HG03558 (cell line): ENCODE results near the gene FAM163B.
"Not testable (repeated sequence)": the region's sequence is repeated elsewhere in the genome, so short reads cannot be mapped to it uniquely, and the experiment has no call there.

Experiments used
- ATAC-seq: cut with Tn5 transposase; IDR thresholded peaks from one replicate; pipeline ENCODE4 v1.9.1; 2021; ENCODE audit warnings: moderate number of reproducible peaks; ENCODE audit not compliant: unreplicated experiment; ENCODE audit errors: extremely low read depth

The FAM163B gene

GRCh38 chr9:133573791-133574515 is 35.2 kb downstream of the FAM163B start:
- ATAC-seq: no peak

- no peak for ATAC-seq
These were observed 36.3 kb downstream of the FAM163B start for GRCh38 chr9:133572821-133573361.

- ATAC-seq: no peak
These were observed 37.1 kb downstream of the FAM163B start for GRCh38 chr9:133571896-133572595.

- ATAC-seq: no peak
These were observed 37.7 kb downstream of the FAM163B start for GRCh38 chr9:133571391-133571890.

- no peak for ATAC-seq
These were observed 38.5 kb downstream of the FAM163B start for GRCh38 chr9:133570691-133571080.

- no peak for ATAC-seq
These were observed 39.1 kb downstream of the FAM163B start for GRCh38 chr9:133569891-133570690.

GRCh38 chr9:133569121-133569785 is 39.9 kb downstream of the FAM163B start:
- no peak for ATAC-seq

- ATAC-seq: no peak
These were observed 41.0 kb downstream of the FAM163B start for GRCh38 chr9:133568186-133568585.

GRCh38 chr9:133566817-133567216 is 42.4 kb downstream of the FAM163B start:
- no peak for ATAC-seq

- no peak for ATAC-seq
These were observed 42.8 kb downstream of the FAM163B start for GRCh38 chr9:133566382-133566781.

- no peak for ATAC-seq
These were observed 44.6 kb downstream of the FAM163B start for GRCh38 chr9:133564451-133565116.

GRCh38 chr9:133563814-133564213 is 45.4 kb downstream of the FAM163B start:
- ATAC-seq: not testable (repeated sequence)

- ATAC-seq: no peak
These were observed 45.8 kb downstream of the FAM163B start for GRCh38 chr9:133563291-133563796.

- ATAC-seq: no peak
These were observed 46.4 kb downstream of the FAM163B start for GRCh38 chr9:133562611-133563290.

- ATAC-seq: no peak
These were observed 47.1 kb downstream of the FAM163B start for GRCh38 chr9:133561976-133562554.

GRCh38 chr9:133560944-133561343 is 48.2 kb downstream of the FAM163B start:
- no peak for ATAC-seq

- ATAC-seq: no peak
These were observed 48.9 kb downstream of the FAM163B start for GRCh38 chr9:133560311-133560710.
